OCI-M2 (cell line): ENCODE measurements around the gene RGS14.
"Not testable (repeated sequence)": the region's sequence is repeated elsewhere in the genome, so short reads cannot be mapped to it uniquely, and the experiment has no call there.

Experiments
- DNase-seq: peaks from one replicate; lab custom pipeline; 2025; ENCODE audit not compliant: unreplicated experiment; lab: John Stamatoyannopoulos, UW

The RGS14 gene

GRCh38 chr5:177327539-177328522 is 29.9 kb upstream of the RGS14 start:
- DNase-seq: no peak

GRCh38 chr5:177328545-177329231 is 29.0 kb upstream of the RGS14 start:
- DNase-seq: no peak

GRCh38 chr5:177329883-177330282 is 27.8 kb upstream of the RGS14 start:
- no peak for DNase-seq

- no peak for DNase-seq
These were observed 26.5 kb upstream of the RGS14 start for GRCh38 chr5:177330991-177331842.

- no peak for DNase-seq
These were observed 25.5 kb upstream of the RGS14 start for GRCh38 chr5:177332031-177332895.

- no peak for DNase-seq
These were observed 24.8 kb upstream of the RGS14 start for GRCh38 chr5:177332896-177333260.

- DNase-seq: no peak
These were observed 24.1 kb upstream of the RGS14 start for GRCh38 chr5:177333420-177334154.

GRCh38 chr5:177334155-177334551 is 23.6 kb upstream of the RGS14 start:
- DNase-seq: no peak

GRCh38 chr5:177334781-177335700 is 22.7 kb upstream of the RGS14 start:
- DNase-seq: no peak

- DNase-seq: no peak
These were observed 22.0 kb upstream of the RGS14 start for GRCh38 chr5:177335701-177336065.

GRCh38 chr5:177336112-177336511 is 21.6 kb upstream of the RGS14 start:
- DNase-seq: no peak

GRCh38 chr5:177336603-177337494 is 20.9 kb upstream of the RGS14 start:
- DNase-seq: no peak

- DNase-seq: no peak
These were observed 19.2 kb upstream of the RGS14 start for GRCh38 chr5:177338251-177339106.

- DNase-seq: no peak
These were observed 18.6 kb upstream of the RGS14 start for GRCh38 chr5:177339107-177339638.

GRCh38 chr5:177343000-177343399 is 14.7 kb upstream of the RGS14 start:
- DNase-seq: not testable (repeated sequence)

GRCh38 chr5:177343777-177344176 is 13.9 kb upstream of the RGS14 start:
- DNase-seq: no peak
